DMS 273 treated with DMSO at 0.1 percent for 48 hours (cell line): ENCODE results near the gene CLEC4M.

Source experiments
- DNase-seq: peaks from one replicate; lab custom pipeline; 2025; lab: John Stamatoyannopoulos, UW

The CLEC4M gene

GRCh38 chr19:7762719-7763293, at the start of gene CLEC4M:
Gene CLEC4M (plus strand): TSS chr19:7763243. CDS start chr19:7763267, 24 bp downstream.
- DNase-seq: no peak

GRCh38 chr19:7715671-7716070, 47.4 kb upstream of the CLEC4M start:
- DNase-seq: no peak

- DNase-seq: no peak
Measured at GRCh38 chr19:7716762-7717161, 46.3 kb upstream of the CLEC4M start.

- DNase-seq: no peak
Measured at GRCh38 chr19:7718668-7719067, 44.4 kb upstream of the CLEC4M start.

GRCh38 chr19:7720351-7720750, 42.7 kb upstream of the CLEC4M start:
- DNase-seq: no peak

GRCh38 chr19:7722231-7722651, 40.8 kb upstream of the CLEC4M start:
- no peak for DNase-seq

- DNase-seq: no peak
Measured at GRCh38 chr19:7725791-7726190, 37.3 kb upstream of the CLEC4M start.

- no peak for DNase-seq
Measured at GRCh38 chr19:7729211-7729610, 33.8 kb upstream of the CLEC4M start.

GRCh38 chr19:7729831-7730285, 33.2 kb upstream of the CLEC4M start:
- no peak for DNase-seq

GRCh38 chr19:7730286-7731217, 32.5 kb upstream of the CLEC4M start:
- DNase-seq: no peak

- no peak for DNase-seq
Measured at GRCh38 chr19:7731218-7731595, 31.8 kb upstream of the CLEC4M start.

GRCh38 chr19:7731615-7732014, 31.4 kb upstream of the CLEC4M start:
- DNase-seq: no peak

- DNase-seq: no peak
Measured at GRCh38 chr19:7732045-7732444, 31.0 kb upstream of the CLEC4M start, which contains the start of gene CLEC4G. Gene CLEC4G (minus strand): TSS chr19:7732110. CDS start chr19:7732102, 8 bp downstream.

GRCh38 chr19:7733376-7733775, 29.7 kb upstream of the CLEC4M start:
- no peak for DNase-seq

- no peak for DNase-seq
Measured at GRCh38 chr19:7734220-7735203, 28.5 kb upstream of the CLEC4M start.

GRCh38 chr19:7736148-7736547, 26.9 kb upstream of the CLEC4M start:
- no peak for DNase-seq

GRCh38 chr19:7737215-7737614, 25.8 kb upstream of the CLEC4M start:
- DNase-seq: no peak

GRCh38 chr19:7738023-7738422, 25.0 kb upstream of the CLEC4M start:
- no peak for DNase-seq

GRCh38 chr19:7739211-7739755, 23.8 kb upstream of the CLEC4M start:
- no peak for DNase-seq

- DNase-seq: no peak
Measured at GRCh38 chr19:7739801-7740681, 23.0 kb upstream of the CLEC4M start.

GRCh38 chr19:7740682-7741054, 22.4 kb upstream of the CLEC4M start:
- DNase-seq: no peak
